H9 (cell line): ENCODE data around the gene ASCC2. TPM values are rescaled to one million over a fixed set of nuclear protein-coding genes. Genes with fewer than 3 reads are reported as not detected.

Source experiments
- DNase-seq: peaks from one replicate; pipeline ENCODE4 v3.0.0-alpha.2; 2017
- H2AFZ ChIP-seq: one replicate; pipeline ENCODE4 v1.6.1; 2013; ENCODE audit warnings: mild to moderate bottlenecking, low read length, control low read depth, moderate library complexity
- H2AK5ac ChIP-seq: 2 replicates; pipeline ENCODE4 v1.6.1; 2013; ENCODE audit warnings: low read length, control low read depth, mixed read lengths; ENCODE audit not compliant: insufficient read length
- H2BK120ac ChIP-seq: one replicate; pipeline ENCODE4 v1.6.1; 2013; ENCODE audit warnings: low read depth, mild to moderate bottlenecking, low read length, control low read depth, inconsistent platforms; ENCODE audit not compliant: poor library complexity, severe bottlenecking
- H2BK12ac ChIP-seq: 2 replicates; pipeline ENCODE4 v1.6.1; 2013; ENCODE audit warnings: low read length, control low read depth, mixed read lengths, low read depth; ENCODE audit not compliant: insufficient read length
- H2BK15ac ChIP-seq: 2 replicates; pipeline ENCODE4 v1.6.1; 2013; ENCODE audit warnings: low read depth, low read length, control low read depth
- H2BK20ac ChIP-seq: one replicate; pipeline ENCODE4 v1.6.1; 2013; ENCODE audit warnings: low read depth, mild to moderate bottlenecking, low read length, control low read depth, inconsistent platforms; ENCODE audit not compliant: poor library complexity, severe bottlenecking
- H2BK5ac ChIP-seq: 2 replicates; pipeline ENCODE4 v1.6.1; 2013; ENCODE audit warnings: low read length, control low read depth, mixed read lengths; ENCODE audit not compliant: insufficient read length
- H3K14ac ChIP-seq: 2 replicates; pipeline ENCODE4 v1.6.1; 2013; ENCODE audit warnings: low read length, control low read depth; ENCODE audit not compliant: insufficient read depth
- H3K18ac ChIP-seq: 2 replicates; pipeline ENCODE4 v1.6.1; 2013; ENCODE audit warnings: low read depth, mild to moderate bottlenecking, mixed read lengths, low read length, control low read depth; ENCODE audit not compliant: insufficient read length
- H3K23ac ChIP-seq: 2 replicates; pipeline ENCODE4 v1.6.1; 2013; ENCODE audit warnings: low read length, control low read depth, mixed read lengths, low read depth; ENCODE audit not compliant: insufficient read length
- H3K23me2 ChIP-seq: 2 replicates; pipeline ENCODE4 v1.6.1; 2013; ENCODE audit warnings: low read depth, mild to moderate bottlenecking, mixed read lengths, low read length, control low read depth; ENCODE audit not compliant: insufficient read length, poor library complexity, severe bottlenecking
- H3K27ac ChIP-seq: 2 replicates; pipeline ENCODE4 v1.5.1; 2013; ENCODE audit warnings: low read length, control low read depth, mixed read lengths, low read depth; ENCODE audit not compliant: insufficient read length
- H3K27me3 ChIP-seq: 2 replicates; pipeline ENCODE4 v1.6.1; 2013; ENCODE audit warnings: low read length, control low read depth, inconsistent platforms; ENCODE audit not compliant: insufficient read depth
- H3K4ac ChIP-seq: 2 replicates; pipeline ENCODE4 v1.6.1; 2013; ENCODE audit warnings: low read depth, mild to moderate bottlenecking, control low read depth, inconsistent platforms, low read length, moderate library complexity
- H3K4me1 ChIP-seq: 2 replicates; pipeline ENCODE4 v1.6.1; 2013; ENCODE audit warnings: low read length, control low read depth, inconsistent platforms; ENCODE audit not compliant: insufficient read depth
- H3K4me2 ChIP-seq: 2 replicates; pipeline ENCODE4 v1.6.1; 2013; ENCODE audit warnings: low read length, control low read depth, mixed read lengths; ENCODE audit not compliant: insufficient read length, insufficient read depth
- H3K56ac ChIP-seq: 2 replicates; pipeline ENCODE4 v1.6.1; 2013; ENCODE audit warnings: low read depth, mild to moderate bottlenecking, mixed read lengths, low read length, control low read depth; ENCODE audit not compliant: insufficient read length
- H3K79me1 ChIP-seq: 2 replicates; pipeline ENCODE4 v1.6.1; 2013; ENCODE audit warnings: low read depth, mild to moderate bottlenecking, moderate library complexity, low read length, control low read depth, inconsistent platforms; ENCODE audit not compliant: insufficient read depth, poor library complexity, severe bottlenecking
- H3K79me2 ChIP-seq: 2 replicates; pipeline ENCODE4 v1.6.1; 2013; ENCODE audit warnings: low read length, control low read depth, inconsistent platforms; ENCODE audit not compliant: insufficient read depth
- H3K9ac ChIP-seq: 2 replicates; pipeline ENCODE4 v1.6.1; 2013; ENCODE audit warnings: low read length, control low read depth, mixed read lengths; ENCODE audit not compliant: insufficient read length; ENCODE audit errors: extremely low read depth
- H3K9me3 ChIP-seq: one replicate; pipeline ENCODE4 v1.6.1; 2013; ENCODE audit warnings: low read depth, low read length, inconsistent platforms; ENCODE audit not compliant: control insufficient read depth
- H3T11ph ChIP-seq: one replicate; pipeline ENCODE4 v1.6.1; 2013; ENCODE audit warnings: mild to moderate bottlenecking, low read length, control low read depth, inconsistent platforms
- H4K20me1 ChIP-seq: one replicate; pipeline ENCODE4 v1.6.1; 2013; ENCODE audit not compliant: control insufficient read depth, insufficient read length, insufficient read depth
- H4K5ac ChIP-seq: 2 replicates; pipeline ENCODE4 v1.6.1; 2013; ENCODE audit warnings: low read depth, mild to moderate bottlenecking, mixed read lengths, low read length, control low read depth; ENCODE audit not compliant: insufficient read length
- H4K8ac ChIP-seq: replicated peaks from 2 replicates; pipeline ENCODE4 v1.6.1; 2013; ENCODE audit warnings: low read length, control low read depth, mixed read lengths, low read depth; ENCODE audit not compliant: insufficient read length
- H4K91ac ChIP-seq: 2 replicates; pipeline ENCODE4 v1.6.1; 2013; ENCODE audit warnings: low read depth, mild to moderate bottlenecking, moderate library complexity, mixed read lengths, low read length, control low read depth; ENCODE audit not compliant: insufficient read length
- H3K27ac Mint-ChIP-seq, 3 experiments: 2 replicates in 2 of 3; 3 replicates in 1 of 3; pipeline ENCODE4 v1.8.0; 2020 to 2021; ENCODE audit warnings: mixed read lengths in 3 of 3, mild to moderate bottlenecking in 1 of 3, moderate library complexity in 1 of 3
- H3K27me3 Mint-ChIP-seq: 2 replicates; pipeline ENCODE4 v1.8.0; 2021; ENCODE audit warnings: low read depth, mild to moderate bottlenecking, moderate library complexity, mixed read lengths
- H3K36me3 Mint-ChIP-seq, 3 experiments: 2 replicates in 2 of 3; 3 replicates in 1 of 3; pipeline ENCODE4 v1.8.0; 2020 to 2021; ENCODE audit warnings: low read depth in 3 of 3, mixed read lengths in 3 of 3; ENCODE audit not compliant: insufficient read depth in 1 of 3
- H3K4me1 Mint-ChIP-seq, 2 experiments: 2 replicates each; pipeline ENCODE4 v1.8.0; 2020; ENCODE audit warnings: mixed read lengths in 2 of 2
- H3K4me3 Mint-ChIP-seq, 2 experiments: 2 replicates in 1 of 2; 3 replicates in 1 of 2; pipeline ENCODE4 v1.8.0; 2020 to 2021; ENCODE audit warnings: mild to moderate bottlenecking in 2 of 2, mixed read lengths in 2 of 2, moderate library complexity in 1 of 2
- H3K9me3 Mint-ChIP-seq, 2 experiments: 2 replicates in 1 of 2; 3 replicates in 1 of 2; pipeline ENCODE4 v1.8.0; 2020; ENCODE audit warnings: mild to moderate bottlenecking in 2 of 2, mixed read lengths in 2 of 2, moderate library complexity in 1 of 2
- WGBS: extraction: QIAGEN DNeasy Blood & Tissue Kit; methylation state at CpG from one replicate; pipeline ENCODE4 v1.1.7; 2013; ENCODE audit warnings: missing lambda C conversion rate, low lambda C conversion rate, mixed read lengths; ENCODE audit not compliant: insufficient read length; ENCODE audit errors: extremely low coverage; 5-methylcytosine and 5-hydroxymethylcytosine counted together
- total RNA-seq: library from RNA; stranded (reverse); gene quantifications from 2 replicates; pipeline ENCODE4 v1.2.1, GENCODE V29; 2021
- TF ChIP-seq, protein P1 (sequence below): fragments of 200-600 bp; sonication (generic); conservative IDR thresholded peaks from 3 replicates; pipeline ENCODE4 v1.8.0; 2021; ENCODE audit warnings: antibody characterized with exemption, mild to moderate bottlenecking

ASCC2 gene
- total RNA-seq, 1 experiment from 2014 or later, result 48.2 TPM

DNA sequence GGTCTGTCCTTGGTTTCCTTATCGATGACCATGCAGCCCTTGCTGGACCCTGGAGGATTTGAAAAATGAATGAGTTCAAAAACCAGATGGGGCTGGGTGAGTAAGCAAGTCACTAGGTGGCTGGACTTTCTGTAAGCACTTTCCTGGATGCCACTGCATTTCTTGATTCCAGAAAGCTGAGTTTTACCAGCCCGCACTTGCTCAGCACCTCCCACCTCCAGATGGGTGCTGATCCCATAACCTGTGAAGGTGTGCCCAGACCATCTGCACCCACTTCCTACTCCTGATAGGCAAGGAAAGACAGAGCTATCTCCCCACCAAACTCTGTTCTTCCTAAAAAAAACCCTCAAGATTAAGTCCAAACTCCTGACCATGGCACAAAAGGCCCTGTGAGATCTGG lies 21.1 kb downstream of the ASCC2 start:
- H3K36me3 Mint-ChIP-seq, result peaks cover 11 to 76% (median 64%) of the 10 kb centered on the region in 3 experiments; a peak in 6 of 7 replicates
- no peak overlapping the region for H3K23ac ChIP-seq
- no peak overlapping the region for H3K4me2 ChIP-seq

More for the DNA sequence above, 21.1 kb downstream of the ASCC2 start:
- no peak overlapping the region for H3K27ac ChIP-seq
- no peak overlapping the region for H4K5ac ChIP-seq
- no peak overlapping the region for H3K9ac ChIP-seq
- H3K27ac Mint-ChIP-seq, result peak overlapping the region in 2 of 3 experiments; percentile 76 to 96; a peak in 2 of 7 replicates
- no peak overlapping the region for H3K18ac ChIP-seq
- H3K9me3 ChIP-seq, result no peaks in the 10 kb centered on the region
- peaks cover 0 to 11% of the 10 kb centered on the region in 2 experiments; a peak in 2 of 4 replicates for H3K4me1 Mint-ChIP-seq
- H2BK5ac ChIP-seq, result no peak overlapping the region
- no peak overlapping the region for H3K4ac ChIP-seq
- no peaks in the 10 kb centered on the region for H3K79me2 ChIP-seq
- no peak overlapping the region for H2AFZ ChIP-seq
- WGBS, result no CpG with 5 or more reads among the region's 2 CpGs
- DNase-seq, result no peak
- H3T11ph ChIP-seq, result no peak overlapping the region
- no peak overlapping the region for H4K8ac ChIP-seq
- H3K79me1 ChIP-seq, result no peaks in the 10 kb centered on the region
- no peak overlapping the region for H4K91ac ChIP-seq
- H3K4me1 ChIP-seq, result no peaks in the 10 kb centered on the region
- TF ChIP-seq, protein P1, sequence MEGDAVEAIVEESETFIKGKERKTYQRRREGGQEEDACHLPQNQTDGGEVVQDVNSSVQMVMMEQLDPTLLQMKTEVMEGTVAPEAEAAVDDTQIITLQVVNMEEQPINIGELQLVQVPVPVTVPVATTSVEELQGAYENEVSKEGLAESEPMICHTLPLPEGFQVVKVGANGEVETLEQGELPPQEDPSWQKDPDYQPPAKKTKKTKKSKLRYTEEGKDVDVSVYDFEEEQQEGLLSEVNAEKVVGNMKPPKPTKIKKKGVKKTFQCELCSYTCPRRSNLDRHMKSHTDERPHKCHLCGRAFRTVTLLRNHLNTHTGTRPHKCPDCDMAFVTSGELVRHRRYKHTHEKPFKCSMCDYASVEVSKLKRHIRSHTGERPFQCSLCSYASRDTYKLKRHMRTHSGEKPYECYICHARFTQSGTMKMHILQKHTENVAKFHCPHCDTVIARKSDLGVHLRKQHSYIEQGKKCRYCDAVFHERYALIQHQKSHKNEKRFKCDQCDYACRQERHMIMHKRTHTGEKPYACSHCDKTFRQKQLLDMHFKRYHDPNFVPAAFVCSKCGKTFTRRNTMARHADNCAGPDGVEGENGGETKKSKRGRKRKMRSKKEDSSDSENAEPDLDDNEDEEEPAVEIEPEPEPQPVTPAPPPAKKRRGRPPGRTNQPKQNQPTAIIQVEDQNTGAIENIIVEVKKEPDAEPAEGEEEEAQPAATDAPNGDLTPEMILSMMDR, result no peak
- H4K20me1 ChIP-seq, result no peaks in the 10 kb centered on the region
- no peak overlapping the region for H2BK12ac ChIP-seq
- no peak overlapping the region for H3K4me3 Mint-ChIP-seq
- no peak overlapping the region for H2BK20ac ChIP-seq
- H3K27me3 ChIP-seq, result no peaks in the 10 kb centered on the region
- H3K9me3 Mint-ChIP-seq, result no peaks in the 10 kb centered on the region
- H3K27me3 Mint-ChIP-seq, result peaks cover 2% of the 10 kb centered on the region; the same call in 1 of the 2 replicates
- H3K56ac ChIP-seq, result no peak overlapping the region
- no peak overlapping the region for H2BK120ac ChIP-seq
- no peak overlapping the region for H3K14ac ChIP-seq
- no peak overlapping the region for H2AK5ac ChIP-seq
- no peak overlapping the region for H2BK15ac ChIP-seq
- no peaks in the 10 kb centered on the region for H3K23me2 ChIP-seq
